ENCODE results near the gene QPCT. TPM values are rescaled to one million over a fixed set of nuclear protein-coding genes. Genes with fewer than 3 reads are reported as not detected.

Gene QPCT
- total and polyA plus RNA-seq, 2 experiments from 2014 or later, result 13.2 TPM

DNA sequence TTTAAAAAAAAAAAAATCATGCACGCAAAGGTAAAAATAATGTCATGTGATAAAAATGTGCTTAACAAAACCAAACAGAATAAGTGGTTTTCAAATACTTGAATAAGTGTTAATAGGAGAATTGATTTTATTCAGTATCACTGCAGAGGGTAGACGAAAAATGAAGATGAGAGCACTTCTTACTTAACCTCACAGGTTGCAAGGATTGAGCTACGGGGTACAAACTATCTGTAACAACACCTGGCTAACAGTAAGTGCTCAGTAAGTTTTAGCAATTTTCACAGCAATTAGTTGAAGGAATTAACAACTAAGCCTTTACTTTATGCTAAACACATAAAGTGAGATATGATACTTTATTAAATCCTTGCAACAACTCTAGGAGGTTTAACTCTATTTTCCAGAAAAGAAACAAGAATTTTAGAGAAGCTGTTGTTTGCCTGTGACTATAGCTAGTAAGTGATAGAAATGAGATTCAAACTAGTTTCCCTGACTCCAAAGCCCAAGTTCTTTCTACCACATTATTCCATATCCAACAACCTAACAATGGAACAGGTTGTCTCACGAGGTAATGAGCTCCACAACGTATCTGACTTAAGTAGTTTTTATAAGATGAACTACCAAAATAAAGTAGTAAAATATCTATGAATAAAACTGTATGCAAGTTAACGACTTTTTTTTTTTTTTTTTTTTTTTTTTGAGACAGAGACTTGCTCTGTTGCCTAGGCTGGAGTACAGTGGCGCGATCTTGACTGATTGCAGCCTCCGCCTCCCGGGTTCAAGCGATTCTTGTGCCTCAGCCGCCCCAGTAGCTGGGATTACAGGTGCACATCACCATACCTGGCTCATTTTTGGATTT lies 24.4 kb upstream of the QPCT start:
- peaks cover 39% of the 10 kb centered on the region for H3K4me1 ChIP-seq (ENCODE audit: insufficient read depth)
- Mint-ChIP-seq H3K27me3 (ENCODE audit: insufficient read depth, low read depth, poor library complexity) (peaks cover 11% of the 10 kb centered on the region), H3K4me1 (peaks cover 59% of the 10 kb centered on the region), H3K36me3 (ENCODE audit: low read depth) (peaks cover 9% of the 10 kb centered on the region; the same call in 1 of the 3 replicates), H3K4me3 (no peak overlapping the region), H3K9me3 (no peaks in the 10 kb centered on the region; the same call in 2 of the 3 replicates), H3K27ac (no peak overlapping the region)
- DNase-seq (ENCODE audit: low spot score), result no peak
- no peak overlapping the region for H3K4me3 ChIP-seq
- H3K36me3 ChIP-seq (ENCODE audit: insufficient read depth), result peaks cover 3% of the 10 kb centered on the region; the same call in 1 of the 2 replicates
- H3F3A ChIP-seq (replicated peaks; ENCODE audit: low read depth), result peaks cover 8% of the 10 kb centered on the region; the same call in 1 of the 2 replicates
- peaks cover 3% of the 10 kb centered on the region for H3K27me3 ChIP-seq (ENCODE audit: insufficient read depth)
- no peaks in the 10 kb centered on the region for H3K9me2 ChIP-seq (ENCODE audit: insufficient read depth)
- H3K79me2 ChIP-seq (replicated peaks; ENCODE audit: insufficient read depth), result peaks cover 91% of the 10 kb centered on the region
- peaks cover 16% of the 10 kb centered on the region; the same call in 1 of the 2 replicates for H4K20me1 ChIP-seq (replicated peaks; ENCODE audit: insufficient read depth)
- no peak overlapping the region for H2AFZ ChIP-seq
- H3K27ac ChIP-seq (ENCODE audit: low read depth), result no peak overlapping the region
- ATAC-seq, result no peak
- no peak overlapping the region for H3K4me2 ChIP-seq
- no peak for TF ChIP-seq ZNF114 (CRISPR knock-in tag; IDR thresholded peaks at IDR 0.05)
- no peak for TF ChIP-seq EZH2 (IDR thresholded peaks at IDR 0.05; ENCODE audit: low read depth, unreplicated experiment)
- no peak for TF ChIP-seq EZH2phosphoT487 (IDR thresholded peaks at IDR 0.05; ENCODE audit: unreplicated experiment)
- TF ChIP-seq STAT1 (IDR thresholded peaks at IDR 0.05; ENCODE audit: unreplicated experiment), result no peak

DNA sequence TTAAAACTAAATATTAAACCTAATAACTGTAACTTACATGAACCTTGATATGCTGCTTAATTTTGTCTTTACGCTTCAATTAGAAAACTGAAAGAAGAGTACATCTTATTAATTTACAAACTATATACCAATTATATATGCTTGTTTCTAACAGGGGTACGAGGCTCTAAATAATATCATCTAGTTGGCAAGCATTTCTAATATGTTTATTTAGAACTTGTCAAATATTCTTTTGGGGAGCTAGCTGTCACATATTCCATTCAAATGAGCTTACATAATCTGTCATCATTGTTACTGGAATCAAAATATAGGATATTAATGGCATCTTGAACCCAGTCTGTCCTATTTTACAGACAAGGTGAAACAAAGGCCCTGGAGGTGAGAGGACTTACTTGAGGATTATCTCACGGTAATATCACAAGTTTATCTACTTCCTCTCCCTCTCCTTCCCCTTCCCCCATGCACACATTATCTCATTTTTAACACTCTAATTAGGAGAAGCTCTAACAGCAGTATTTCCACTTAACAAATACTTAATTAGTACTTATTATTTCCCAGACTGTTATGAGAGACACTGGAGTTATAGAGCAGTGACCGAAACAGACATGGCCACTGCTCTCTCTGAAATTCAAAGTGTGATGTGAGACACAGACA lies 23.3 kb upstream of the QPCT start:
- ATAC-seq (no peak), DNase-seq (ENCODE audit: low spot score) (no peak)
- Histone ChIP-seq H3K36me3 (ENCODE audit: insufficient read depth) (peaks cover 3% of the 10 kb centered on the region; the same call in 1 of the 2 replicates), H4K20me1 (replicated peaks; ENCODE audit: insufficient read depth) (peaks cover 16% of the 10 kb centered on the region; the same call in 1 of the 2 replicates), H3K4me2 (peak overlapping the region; percentile 9; the same call in 1 of the 2 replicates), H3K79me2 (replicated peaks; ENCODE audit: insufficient read depth) (peaks cover 79% of the 10 kb centered on the region), H3K27ac (ENCODE audit: low read depth) (0 out of 2 replicates have a peak overlapping the region, but pooled peaks have one; percentile 27), H2AFZ (no peak overlapping the region), H3F3A (replicated peaks; ENCODE audit: low read depth) (peaks cover 11% of the 10 kb centered on the region), H3K9me2 (ENCODE audit: insufficient read depth) (no peaks in the 10 kb centered on the region), H3K4me3 (no peak overlapping the region), H3K27me3 (ENCODE audit: insufficient read depth) (peaks cover 14% of the 10 kb centered on the region), H3K4me1 (ENCODE audit: insufficient read depth) (peaks cover 38% of the 10 kb centered on the region)
- Mint-ChIP-seq H3K4me3 (peak overlapping the region; percentile 9; the same call in 1 of the 3 replicates), H3K27ac (no peak overlapping the region), H3K4me1 (peaks cover 52% of the 10 kb centered on the region), H3K9me3 (no peaks in the 10 kb centered on the region; the same call in 2 of the 3 replicates), H3K27me3 (ENCODE audit: insufficient read depth, low read depth, poor library complexity) (peaks cover 20% of the 10 kb centered on the region), H3K36me3 (ENCODE audit: low read depth) (peaks cover 9% of the 10 kb centered on the region; the same call in 1 of the 3 replicates)
- TF ChIP-seq, protein P1, sequence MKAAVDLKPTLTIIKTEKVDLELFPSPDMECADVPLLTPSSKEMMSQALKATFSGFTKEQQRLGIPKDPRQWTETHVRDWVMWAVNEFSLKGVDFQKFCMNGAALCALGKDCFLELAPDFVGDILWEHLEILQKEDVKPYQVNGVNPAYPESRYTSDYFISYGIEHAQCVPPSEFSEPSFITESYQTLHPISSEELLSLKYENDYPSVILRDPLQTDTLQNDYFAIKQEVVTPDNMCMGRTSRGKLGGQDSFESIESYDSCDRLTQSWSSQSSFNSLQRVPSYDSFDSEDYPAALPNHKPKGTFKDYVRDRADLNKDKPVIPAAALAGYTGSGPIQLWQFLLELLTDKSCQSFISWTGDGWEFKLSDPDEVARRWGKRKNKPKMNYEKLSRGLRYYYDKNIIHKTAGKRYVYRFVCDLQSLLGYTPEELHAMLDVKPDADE (IDR thresholded peaks at IDR 0.05), result no peak

DNA sequence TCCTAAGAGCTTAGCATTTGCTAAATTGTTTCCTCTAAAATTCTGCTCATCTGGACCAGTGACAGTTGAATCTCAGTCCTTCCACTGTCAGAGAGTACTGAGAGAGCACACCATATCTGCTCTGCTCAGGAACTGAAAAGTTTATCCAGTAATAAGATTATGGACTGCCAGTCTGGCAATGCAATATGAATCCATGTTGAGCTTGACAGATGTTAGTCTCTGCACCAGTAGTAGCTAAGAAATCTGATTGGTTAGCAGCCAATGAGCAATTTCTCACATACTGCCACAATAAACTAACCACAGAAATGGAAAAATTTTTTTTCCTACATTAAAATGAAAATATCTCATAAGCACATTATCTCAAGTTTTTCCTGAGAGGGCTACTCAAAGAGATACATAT lies 22.1 kb upstream of the QPCT start:
- Mint-ChIP-seq H3K4me3 (no peak overlapping the region; the same call in 2 of the 3 replicates), H3K36me3 (ENCODE audit: low read depth) (peaks cover 9% of the 10 kb centered on the region; the same call in 1 of the 3 replicates), H3K4me1 (peaks cover 42% of the 10 kb centered on the region), H3K27ac (no peak overlapping the region), H3K9me3 (no peaks in the 10 kb centered on the region; the same call in 2 of the 3 replicates), H3K27me3 (ENCODE audit: insufficient read depth, low read depth, poor library complexity) (peaks cover 20% of the 10 kb centered on the region)
- no peak overlapping the region for H2AFZ ChIP-seq
- no peak for ATAC-seq
- no peaks in the 10 kb centered on the region for H3K9me2 ChIP-seq (ENCODE audit: insufficient read depth)
- peaks cover 11% of the 10 kb centered on the region for H3F3A ChIP-seq (replicated peaks; ENCODE audit: low read depth)
- no peak overlapping the region for H3K27ac ChIP-seq (ENCODE audit: low read depth)
- H3K4me3 ChIP-seq, result peak overlapping the region; percentile 91; the same call in 1 of the 2 replicates
- H3K4me2 ChIP-seq, result peak overlapping the region; percentile 92
- peaks cover 67% of the 10 kb centered on the region for H3K79me2 ChIP-seq (replicated peaks; ENCODE audit: insufficient read depth)
- peaks cover 30% of the 10 kb centered on the region for H3K4me1 ChIP-seq (ENCODE audit: insufficient read depth)
- H3K36me3 ChIP-seq (ENCODE audit: insufficient read depth), result peaks cover 3% of the 10 kb centered on the region; the same call in 1 of the 2 replicates
- H4K20me1 ChIP-seq (replicated peaks; ENCODE audit: insufficient read depth), result peaks cover 16% of the 10 kb centered on the region; the same call in 1 of the 2 replicates
- DNase-seq (ENCODE audit: low spot score), result no peak
- peaks cover 24% of the 10 kb centered on the region for H3K27me3 ChIP-seq (ENCODE audit: insufficient read depth)
- no peak for TF ChIP-seq NANOG (IDR thresholded peaks at IDR 0.05; ENCODE audit: borderline replicate concordance)
- TF ChIP-seq CREB1 (CRISPR knock-in tag; IDR thresholded peaks at IDR 0.05; ENCODE audit: low read depth), result no peak
- no peak for TF ChIP-seq EZH2 (IDR thresholded peaks at IDR 0.05; ENCODE audit: low read depth, unreplicated experiment)
- no peak for TF ChIP-seq ZNF331 (CRISPR knock-in tag; IDR thresholded peaks at IDR 0.05; ENCODE audit: low read depth)
- TF ChIP-seq ZNF114 (CRISPR knock-in tag; IDR thresholded peaks at IDR 0.05), result no peak
- TF ChIP-seq, protein P2, sequence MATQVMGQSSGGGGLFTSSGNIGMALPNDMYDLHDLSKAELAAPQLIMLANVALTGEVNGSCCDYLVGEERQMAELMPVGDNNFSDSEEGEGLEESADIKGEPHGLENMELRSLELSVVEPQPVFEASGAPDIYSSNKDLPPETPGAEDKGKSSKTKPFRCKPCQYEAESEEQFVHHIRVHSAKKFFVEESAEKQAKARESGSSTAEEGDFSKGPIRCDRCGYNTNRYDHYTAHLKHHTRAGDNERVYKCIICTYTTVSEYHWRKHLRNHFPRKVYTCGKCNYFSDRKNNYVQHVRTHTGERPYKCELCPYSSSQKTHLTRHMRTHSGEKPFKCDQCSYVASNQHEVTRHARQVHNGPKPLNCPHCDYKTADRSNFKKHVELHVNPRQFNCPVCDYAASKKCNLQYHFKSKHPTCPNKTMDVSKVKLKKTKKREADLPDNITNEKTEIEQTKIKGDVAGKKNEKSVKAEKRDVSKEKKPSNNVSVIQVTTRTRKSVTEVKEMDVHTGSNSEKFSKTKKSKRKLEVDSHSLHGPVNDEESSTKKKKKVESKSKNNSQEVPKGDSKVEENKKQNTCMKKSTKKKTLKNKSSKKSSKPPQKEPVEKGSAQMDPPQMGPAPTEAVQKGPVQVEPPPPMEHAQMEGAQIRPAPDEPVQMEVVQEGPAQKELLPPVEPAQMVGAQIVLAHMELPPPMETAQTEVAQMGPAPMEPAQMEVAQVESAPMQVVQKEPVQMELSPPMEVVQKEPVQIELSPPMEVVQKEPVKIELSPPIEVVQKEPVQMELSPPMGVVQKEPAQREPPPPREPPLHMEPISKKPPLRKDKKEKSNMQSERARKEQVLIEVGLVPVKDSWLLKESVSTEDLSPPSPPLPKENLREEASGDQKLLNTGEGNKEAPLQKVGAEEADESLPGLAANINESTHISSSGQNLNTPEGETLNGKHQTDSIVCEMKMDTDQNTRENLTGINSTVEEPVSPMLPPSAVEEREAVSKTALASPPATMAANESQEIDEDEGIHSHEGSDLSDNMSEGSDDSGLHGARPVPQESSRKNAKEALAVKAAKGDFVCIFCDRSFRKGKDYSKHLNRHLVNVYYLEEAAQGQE (IDR thresholded peaks at IDR 0.05; ENCODE audit: unreplicated experiment), result no peak
- TF ChIP-seq, protein P3, sequence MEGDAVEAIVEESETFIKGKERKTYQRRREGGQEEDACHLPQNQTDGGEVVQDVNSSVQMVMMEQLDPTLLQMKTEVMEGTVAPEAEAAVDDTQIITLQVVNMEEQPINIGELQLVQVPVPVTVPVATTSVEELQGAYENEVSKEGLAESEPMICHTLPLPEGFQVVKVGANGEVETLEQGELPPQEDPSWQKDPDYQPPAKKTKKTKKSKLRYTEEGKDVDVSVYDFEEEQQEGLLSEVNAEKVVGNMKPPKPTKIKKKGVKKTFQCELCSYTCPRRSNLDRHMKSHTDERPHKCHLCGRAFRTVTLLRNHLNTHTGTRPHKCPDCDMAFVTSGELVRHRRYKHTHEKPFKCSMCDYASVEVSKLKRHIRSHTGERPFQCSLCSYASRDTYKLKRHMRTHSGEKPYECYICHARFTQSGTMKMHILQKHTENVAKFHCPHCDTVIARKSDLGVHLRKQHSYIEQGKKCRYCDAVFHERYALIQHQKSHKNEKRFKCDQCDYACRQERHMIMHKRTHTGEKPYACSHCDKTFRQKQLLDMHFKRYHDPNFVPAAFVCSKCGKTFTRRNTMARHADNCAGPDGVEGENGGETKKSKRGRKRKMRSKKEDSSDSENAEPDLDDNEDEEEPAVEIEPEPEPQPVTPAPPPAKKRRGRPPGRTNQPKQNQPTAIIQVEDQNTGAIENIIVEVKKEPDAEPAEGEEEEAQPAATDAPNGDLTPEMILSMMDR (conservative IDR thresholded peaks at IDR 0.05; ENCODE audit: low read depth in 2 of 2), result no peak

Measured in GM23338 (cell line).